A549 treated with CORT108297 at 1 μM for 4 hours (cell line): ENCODE measurements around the gene KLK3. TPM values are rescaled to one million over a fixed set of nuclear protein-coding genes. Genes with fewer than 3 reads are reported as not detected.

Experiments
- total RNA-seq: library from RNA; stranded (reverse); fragments of 200-300 nt; extraction: Qiagen RNA extraction; gene quantifications from 5 replicates; pipeline ENCODE4 v1.2.3, GENCODE V29; 2022

The KLK3 gene
- total RNA-seq = not detected in 5 replicates

DNA sequence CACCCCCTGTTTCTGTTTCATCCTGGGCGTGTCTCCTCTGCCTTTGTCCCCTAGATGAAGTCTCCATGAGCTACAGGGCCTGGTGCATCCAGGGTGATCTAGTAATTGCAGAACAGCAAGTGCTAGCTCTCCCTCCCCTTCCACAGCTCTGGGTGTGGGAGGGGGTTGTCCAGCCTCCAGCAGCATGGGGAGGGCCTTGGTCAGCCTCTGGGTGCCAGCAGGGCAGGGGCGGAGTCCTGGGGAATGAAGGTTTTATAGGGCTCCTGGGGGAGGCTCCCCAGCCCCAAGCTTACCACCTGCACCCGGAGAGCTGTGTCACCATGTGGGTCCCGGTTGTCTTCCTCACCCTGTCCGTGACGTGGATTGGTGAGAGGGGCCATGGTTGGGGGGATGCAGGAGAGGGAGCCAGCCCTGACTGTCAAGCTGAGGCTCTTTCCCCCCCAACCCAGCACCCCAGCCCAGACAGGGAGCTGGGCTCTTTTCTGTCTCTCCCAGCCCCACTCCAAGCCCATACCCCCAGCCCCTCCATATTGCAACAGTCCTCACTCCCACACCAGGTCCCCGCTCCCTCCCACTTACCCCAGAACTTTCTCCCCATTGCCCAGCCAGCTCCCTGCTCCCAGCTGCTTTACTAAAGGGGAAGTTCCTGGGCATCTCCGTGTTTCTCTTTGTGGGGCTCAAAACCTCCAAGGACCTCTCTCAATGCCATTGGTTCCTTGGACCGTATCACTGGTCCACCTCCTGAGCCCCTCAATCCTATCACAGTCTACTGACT, at the start of gene KLK3:
Gene KLK3, plus strand, starts transcription at position 280 of the 775 bp plus-strand sequence. Its CDS starts 41 bp downstream, at position 321.

GRCh38 chr19:50823389-50824042, 31.2 kb upstream of the KLK3 start, which contains the start of gene KLK1:
Gene KLK1 (minus strand): TSS chr19:50823787. CDS start chr19:50823748, 39 bp downstream.

DNA sequence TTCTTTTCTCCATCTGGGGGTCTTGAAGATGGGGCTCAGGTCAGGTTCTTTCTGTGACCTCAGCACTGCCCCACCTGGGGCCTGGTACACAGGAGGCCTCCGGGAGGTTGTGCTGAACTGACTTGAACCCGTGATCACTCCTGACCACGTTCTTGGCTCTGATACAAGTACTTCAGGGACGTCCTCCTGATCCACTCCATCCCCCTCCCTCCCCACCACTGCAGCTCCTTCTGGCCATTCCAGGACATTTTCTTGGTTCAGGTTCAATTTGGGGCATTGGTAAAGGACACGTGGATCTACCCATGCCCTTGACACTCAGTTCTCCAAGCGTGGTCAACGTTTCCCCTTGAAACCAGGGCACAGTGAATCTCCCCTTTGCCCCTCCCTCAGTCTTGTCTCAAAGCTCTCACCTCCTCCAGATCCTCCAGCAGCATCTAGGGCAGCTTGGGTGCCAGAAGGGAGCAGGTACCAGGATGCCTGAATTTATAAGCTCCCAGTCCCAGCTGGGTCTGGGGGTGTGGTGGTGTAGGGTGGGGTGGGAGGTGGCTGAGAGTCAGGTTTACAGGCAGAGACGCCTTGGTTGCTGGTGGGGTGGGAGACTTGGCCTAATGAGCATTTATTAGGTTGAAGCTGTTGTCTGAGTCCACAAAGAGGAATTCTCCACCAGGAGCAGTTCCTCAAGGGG, 21.5 kb upstream of the KLK3 start, which contains the start of gene KLK15:
Gene KLK15, minus strand, starts transcription at position 458 of the 685 bp plus-strand sequence. CDS start 2,082 bp downstream, outside the sequence.

GRCh38 chr19:50873056-50873455, 18.3 kb downstream of the KLK3 start, which contains the start of gene KLK2:
Gene KLK2 (plus strand): TSS chr19:50873439. CDS start chr19:50873474, 35 bp downstream.

Other genes starting within 250 kb of the KLK3 start
- gene SYT3, start 215.0 kb upstream of the KLK3 start, total RNA-seq = 0.37 to 0.63 TPM (median 0.47 TPM) in 5 replicates
- gene C19orf81, start 205.5 kb upstream of the KLK3 start, total RNA-seq = 3.4 to 12.3 TPM (median 11.5 TPM) in 5 replicates
- 0.03 to 0.37 TPM (median 0.21 TPM) in 5 replicates for gene SHANK1, start 135.1 kb upstream of the KLK3 start, total RNA-seq
- gene CLEC11A, start 131.6 kb upstream of the KLK3 start, total RNA-seq = 6.0 to 10.9 TPM (median 10.5 TPM) in 5 replicates
- gene GPR32, start 84.5 kb upstream of the KLK3 start, total RNA-seq = not detected in 5 replicates
- gene ACP4, start 64.5 kb upstream of the KLK3 start, total RNA-seq = not detected in 5 replicates
- gene KLK1, start 31.1 kb upstream of the KLK3 start, total RNA-seq = 0.13 to 0.29 TPM (median 0.20 TPM) in 4 of 5 replicates, not detected in the other
- gene KLK15, start 21.3 kb upstream of the KLK3 start, total RNA-seq = not detected in 5 replicates
- gene KLK2, start 18.5 kb downstream of the KLK3 start, total RNA-seq = 0.08 to 0.17 TPM (median 0.15 TPM) in 3 of 5 replicates, not detected in the others
- gene KLK4, start 56.5 kb downstream of the KLK3 start, total RNA-seq = 0.08 to 0.39 TPM (median 0.11 TPM) in 5 replicates
- not detected in 5 replicates for gene KLK5, start 98.1 kb downstream of the KLK3 start, total RNA-seq
- 0.16 to 0.50 TPM (median 0.23 TPM) in 5 replicates for gene KLK6, start 114.7 kb downstream of the KLK3 start, total RNA-seq
- gene KLK7, start 129.0 kb downstream of the KLK3 start, total RNA-seq = 0.06 to 0.07 TPM in 2 of 5 replicates, not detected in the others
- not detected in 5 replicates for gene KLK8, start 146.7 kb downstream of the KLK3 start, total RNA-seq
- gene KLK10, start 164.8 kb downstream of the KLK3 start, total RNA-seq = 0.25 to 0.60 TPM (median 0.28 TPM) in 5 replicates
- 0.07 TPM in 1 of 5 replicates, not detected in the others for gene KLK11, start 171.7 kb downstream of the KLK3 start, total RNA-seq
- gene KLK12, start 180.1 kb downstream of the KLK3 start, total RNA-seq = not detected in 5 replicates
- 0.09 TPM in 1 of 5 replicates, not detected in the others for gene KLK13, start 210.2 kb downstream of the KLK3 start, total RNA-seq
- 0.35 to 0.44 TPM (median 0.39 TPM) in 5 replicates for gene KLK14, start 228.0 kb downstream of the KLK3 start, total RNA-seq